HG02870 (cell line): ENCODE measurements around the gene CCDC40.

Source experiments
- ATAC-seq: cut with Tn5 transposase; IDR thresholded peaks from one replicate; pipeline ENCODE4 v1.9.1; 2021; ENCODE audit warnings: mild to moderate bottlenecking, moderate library complexity; ENCODE audit not compliant: unreplicated experiment

The CCDC40 gene

DNA sequence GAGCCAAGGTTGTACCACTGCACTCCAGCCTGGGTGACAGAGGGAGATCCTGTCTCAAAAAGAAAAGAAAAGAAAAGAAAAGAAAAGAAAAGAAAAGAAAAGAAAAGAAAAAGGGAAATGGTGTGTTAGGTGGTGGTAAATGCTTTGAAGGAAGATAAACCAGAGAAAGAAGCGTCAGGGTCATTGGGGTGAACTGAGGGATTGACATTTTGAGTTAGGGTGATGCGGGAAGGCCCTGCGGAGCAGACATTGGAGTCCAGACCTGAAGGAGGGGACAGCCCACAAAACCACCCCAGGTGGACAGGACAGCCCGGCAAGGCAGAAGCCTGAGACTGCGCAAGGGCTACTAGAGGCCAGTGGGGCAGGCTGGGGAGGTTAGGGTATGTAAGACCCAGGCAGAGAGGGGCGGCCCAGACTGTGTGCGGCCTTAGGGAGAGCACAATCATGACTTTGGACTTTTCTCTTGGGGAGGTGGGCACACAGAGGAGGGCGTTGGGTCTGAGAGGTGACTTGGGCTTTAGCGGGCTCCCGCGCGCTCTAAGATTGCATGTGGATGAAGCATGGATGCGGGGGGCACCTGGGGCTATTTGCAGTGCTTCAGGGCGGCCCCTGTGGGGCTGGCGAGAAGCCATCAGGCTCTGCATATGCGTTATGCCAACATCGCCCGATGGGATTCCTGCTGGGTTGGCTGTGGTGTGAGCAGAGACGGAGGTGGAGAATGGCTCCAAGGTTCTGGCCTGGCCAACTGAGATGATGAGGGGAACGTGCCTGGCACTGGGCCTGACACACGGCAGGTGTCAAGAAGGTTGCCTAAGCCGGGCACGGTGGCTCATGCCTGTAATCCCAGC, 61.6 kb downstream of the CCDC40 start:
- no peak for ATAC-seq

DNA sequence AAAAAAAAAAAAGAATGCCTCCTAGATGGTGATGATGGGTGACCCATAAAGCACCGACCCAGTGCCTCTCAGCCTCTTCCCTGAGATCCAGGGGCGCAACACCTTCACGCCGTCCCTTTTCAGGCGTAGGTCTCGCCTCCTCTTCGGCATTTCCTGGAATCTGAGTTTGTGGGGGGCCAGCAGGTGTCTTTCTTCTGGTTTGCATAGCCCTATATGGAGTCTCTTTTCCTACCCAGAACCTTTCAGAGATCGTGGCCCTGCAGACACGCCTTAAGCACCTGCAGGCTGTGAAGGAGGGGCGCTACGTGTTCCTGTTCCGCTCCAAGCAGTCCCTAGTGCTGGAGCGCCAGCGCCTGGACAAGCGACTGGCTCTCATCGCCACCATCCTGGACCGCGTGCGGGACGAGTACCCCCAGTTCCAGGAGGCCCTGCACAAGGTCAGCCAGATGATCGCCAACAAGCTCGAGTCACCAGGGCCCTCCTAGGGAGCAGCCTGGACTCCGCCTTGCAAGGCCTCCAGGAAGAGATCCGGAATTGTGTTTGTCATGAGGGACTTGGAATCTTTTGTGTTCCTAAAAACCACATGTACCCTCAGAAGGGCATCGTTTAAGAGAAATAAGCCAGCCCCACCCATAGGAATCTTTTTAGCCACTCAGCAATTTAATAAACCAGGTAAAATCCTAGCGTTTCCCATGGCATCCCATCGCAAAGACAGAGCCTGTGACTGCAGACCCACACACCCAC, 63.0 kb downstream of the CCDC40 start:
- ATAC-seq: no peak

DNA sequence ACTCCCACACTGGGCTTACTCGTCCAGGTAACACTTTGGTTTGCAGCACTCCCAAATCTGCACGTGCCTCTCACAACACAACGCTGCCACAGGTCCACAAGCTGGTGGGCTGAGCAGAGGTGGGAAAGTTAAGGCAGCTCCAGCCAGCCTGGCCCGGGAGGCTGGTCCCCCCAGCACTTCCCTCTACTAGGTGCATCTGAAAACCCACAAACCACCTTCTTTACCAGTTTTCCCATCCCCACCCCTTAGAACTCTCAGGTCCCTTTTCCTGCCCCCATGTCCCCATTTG, 63.5 kb downstream of the CCDC40 start:
- ATAC-seq: no peak

DNA sequence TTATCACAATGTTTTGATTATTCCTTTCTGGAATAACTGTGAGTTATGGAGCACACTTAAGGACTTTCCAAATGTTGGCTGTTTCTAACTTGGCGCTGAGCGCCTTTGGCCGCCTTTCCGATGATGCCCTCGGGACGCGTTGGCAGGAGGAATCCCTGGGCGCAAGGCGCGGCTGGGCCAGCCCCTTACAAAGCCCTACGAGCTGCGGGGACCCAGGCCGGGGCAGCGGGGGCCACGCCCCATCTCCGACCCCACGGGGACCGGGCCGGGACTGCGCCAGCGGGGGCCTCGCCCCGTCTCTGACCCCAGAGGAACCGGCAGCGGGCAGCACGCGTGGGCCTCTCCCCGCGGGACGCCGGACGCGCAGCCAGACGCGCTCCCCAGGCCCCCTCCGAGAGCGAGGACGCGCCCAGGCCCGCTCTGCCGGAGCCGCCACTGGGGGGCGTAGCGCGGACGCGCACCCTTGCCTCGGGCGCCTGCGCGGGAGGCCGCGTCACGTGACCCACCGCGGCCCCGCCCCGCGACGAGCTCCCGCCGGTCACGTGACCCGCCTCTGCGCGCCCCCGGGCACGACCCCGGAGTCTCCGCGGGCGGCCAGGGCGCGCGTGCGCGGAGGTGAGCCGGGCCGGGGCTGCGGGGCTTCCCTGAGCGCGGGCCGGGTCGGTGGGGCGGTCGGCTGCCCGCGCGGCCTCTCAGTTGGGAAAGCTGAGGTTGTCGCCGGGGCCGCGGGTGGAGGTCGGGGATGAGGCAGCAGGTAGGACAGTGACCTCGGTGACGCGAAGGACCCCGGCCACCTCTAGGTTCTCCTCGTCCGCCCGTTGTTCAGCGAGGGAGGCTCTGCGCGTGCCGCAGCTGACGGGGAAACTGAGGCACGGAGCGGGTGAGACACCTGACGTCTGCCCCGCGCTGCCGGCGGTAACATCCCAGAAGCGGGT, 64.8 kb downstream of the CCDC40 start, which contains the start of gene GAA:
Gene GAA (plus strand): TSS at position 571 of the 935 bp plus-strand sequence. CDS start 3,006 bp downstream, outside the sequence.
- ATAC-seq: peak; percentile 71

DNA sequence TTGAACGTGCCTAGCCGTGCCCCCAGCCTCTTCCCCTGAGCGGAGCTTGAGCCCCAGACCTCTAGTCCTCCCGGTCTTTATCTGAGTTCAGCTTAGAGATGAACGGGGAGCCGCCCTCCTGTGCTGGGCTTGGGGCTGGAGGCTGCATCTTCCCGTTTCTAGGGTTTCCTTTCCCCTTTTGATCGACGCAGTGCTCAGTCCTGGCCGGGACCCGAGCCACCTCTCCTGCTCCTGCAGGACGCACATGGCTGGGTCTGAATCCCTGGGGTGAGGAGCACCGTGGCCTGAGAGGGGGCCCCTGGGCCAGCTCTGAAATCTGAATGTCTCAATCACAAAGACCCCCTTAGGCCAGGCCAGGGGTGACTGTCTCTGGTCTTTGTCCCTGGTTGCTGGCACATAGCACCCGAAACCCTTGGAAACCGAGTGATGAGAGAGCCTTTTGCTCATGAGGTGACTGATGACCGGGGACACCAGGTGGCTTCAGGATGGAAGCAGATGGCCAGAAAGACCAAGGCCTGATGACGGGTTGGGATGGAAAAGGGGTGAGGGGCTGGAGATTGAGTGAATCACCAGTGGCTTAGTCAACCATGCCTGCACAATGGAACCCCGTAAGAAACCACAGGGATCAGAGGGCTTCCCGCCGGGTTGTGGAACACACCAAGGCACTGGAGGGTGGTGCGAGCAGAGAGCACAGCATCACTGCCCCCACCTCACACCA, 65.7 kb downstream of the CCDC40 start:
- no peak for ATAC-seq

DNA sequence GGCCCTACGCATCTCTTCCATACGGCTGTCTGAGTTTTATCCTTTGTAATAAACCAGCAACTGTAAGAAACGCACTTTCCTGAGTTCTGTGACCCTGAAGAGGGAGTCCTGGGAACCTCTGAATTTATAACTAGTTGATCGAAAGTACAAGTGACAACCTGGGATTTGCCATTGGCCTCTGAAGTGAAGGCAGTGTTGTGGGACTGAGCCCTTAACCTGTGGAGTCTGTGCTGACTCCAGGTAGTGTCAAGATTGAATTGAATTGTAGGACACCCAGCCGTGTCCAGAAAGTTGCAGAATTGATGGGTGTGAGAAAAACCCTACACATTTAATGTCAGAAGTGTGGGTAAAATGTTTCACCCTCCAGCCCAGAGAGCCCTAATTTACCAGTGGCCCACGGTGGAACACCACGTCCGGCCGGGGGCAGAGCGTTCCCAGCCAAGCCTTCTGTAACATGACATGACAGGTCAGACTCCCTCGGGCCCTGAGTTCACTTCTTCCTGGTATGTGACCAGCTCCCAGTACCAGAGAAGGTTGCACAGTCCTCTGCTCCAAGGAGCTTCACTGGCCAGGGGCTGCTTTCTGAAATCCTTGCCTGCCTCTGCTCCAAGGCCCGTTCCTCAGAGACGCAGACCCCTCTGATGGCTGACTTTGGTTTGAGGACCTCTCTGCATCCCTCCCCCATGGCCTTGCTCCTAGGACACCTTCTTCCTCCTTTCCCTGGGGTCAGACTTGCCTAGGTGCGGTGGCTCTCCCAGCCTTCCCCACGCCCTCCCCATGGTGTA, 66.4 kb downstream of the CCDC40 start:
- ATAC-seq: no peak

DNA sequence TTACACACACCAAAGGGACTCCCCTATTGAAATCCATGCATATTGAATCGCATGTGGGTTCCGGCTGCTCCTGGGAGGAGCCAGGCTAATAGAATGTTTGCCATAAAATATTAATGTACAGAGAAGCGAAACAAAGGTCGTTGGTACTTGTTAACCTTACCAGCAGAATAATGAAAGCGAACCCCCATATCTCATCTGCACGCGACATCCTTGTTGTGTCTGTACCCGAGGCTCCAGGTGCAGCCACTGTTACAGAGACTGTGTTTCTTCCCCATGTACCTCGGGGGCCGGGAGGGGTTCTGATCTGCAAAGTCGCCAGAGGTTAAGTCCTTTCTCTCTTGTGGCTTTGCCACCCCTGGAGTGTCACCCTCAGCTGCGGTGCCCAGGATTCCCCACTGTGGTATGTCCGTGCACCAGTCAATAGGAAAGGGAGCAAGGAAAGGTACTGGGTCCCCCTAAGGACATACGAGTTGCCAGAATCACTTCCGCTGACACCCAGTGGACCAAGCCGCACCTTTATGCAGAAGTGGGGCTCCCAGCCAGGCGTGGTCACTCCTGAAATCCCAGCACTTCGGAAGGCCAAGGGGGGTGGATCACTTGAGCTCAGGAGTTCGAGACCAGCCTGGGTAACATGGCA, 67.1 kb downstream of the CCDC40 start:
- no peak for ATAC-seq

DNA sequence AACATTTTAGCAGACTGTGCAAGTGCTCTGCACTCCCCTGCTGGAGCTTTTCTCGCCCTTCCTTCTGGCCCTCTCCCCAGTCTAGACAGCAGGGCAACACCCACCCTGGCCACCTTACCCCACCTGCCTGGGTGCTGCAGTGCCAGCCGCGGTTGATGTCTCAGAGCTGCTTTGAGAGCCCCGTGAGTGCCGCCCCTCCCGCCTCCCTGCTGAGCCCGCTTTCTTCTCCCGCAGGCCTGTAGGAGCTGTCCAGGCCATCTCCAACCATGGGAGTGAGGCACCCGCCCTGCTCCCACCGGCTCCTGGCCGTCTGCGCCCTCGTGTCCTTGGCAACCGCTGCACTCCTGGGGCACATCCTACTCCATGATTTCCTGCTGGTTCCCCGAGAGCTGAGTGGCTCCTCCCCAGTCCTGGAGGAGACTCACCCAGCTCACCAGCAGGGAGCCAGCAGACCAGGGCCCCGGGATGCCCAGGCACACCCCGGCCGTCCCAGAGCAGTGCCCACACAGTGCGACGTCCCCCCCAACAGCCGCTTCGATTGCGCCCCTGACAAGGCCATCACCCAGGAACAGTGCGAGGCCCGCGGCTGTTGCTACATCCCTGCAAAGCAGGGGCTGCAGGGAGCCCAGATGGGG, 68.0 kb downstream of the CCDC40 start:
- ATAC-seq: no peak

DNA sequence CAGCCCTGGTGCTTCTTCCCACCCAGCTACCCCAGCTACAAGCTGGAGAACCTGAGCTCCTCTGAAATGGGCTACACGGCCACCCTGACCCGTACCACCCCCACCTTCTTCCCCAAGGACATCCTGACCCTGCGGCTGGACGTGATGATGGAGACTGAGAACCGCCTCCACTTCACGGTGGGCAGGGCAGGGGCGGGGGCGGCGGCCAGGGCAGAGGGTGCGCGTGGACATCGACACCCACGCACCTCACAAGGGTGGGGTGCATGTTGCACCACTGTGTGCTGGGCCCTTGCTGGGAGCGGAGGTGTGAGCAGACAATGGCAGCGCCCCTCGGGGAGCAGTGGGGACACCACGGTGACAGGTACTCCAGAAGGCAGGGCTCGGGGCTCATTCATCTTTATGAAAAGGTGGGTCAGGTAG, 68.5 kb downstream of the CCDC40 start:
- ATAC-seq: no peak

DNA sequence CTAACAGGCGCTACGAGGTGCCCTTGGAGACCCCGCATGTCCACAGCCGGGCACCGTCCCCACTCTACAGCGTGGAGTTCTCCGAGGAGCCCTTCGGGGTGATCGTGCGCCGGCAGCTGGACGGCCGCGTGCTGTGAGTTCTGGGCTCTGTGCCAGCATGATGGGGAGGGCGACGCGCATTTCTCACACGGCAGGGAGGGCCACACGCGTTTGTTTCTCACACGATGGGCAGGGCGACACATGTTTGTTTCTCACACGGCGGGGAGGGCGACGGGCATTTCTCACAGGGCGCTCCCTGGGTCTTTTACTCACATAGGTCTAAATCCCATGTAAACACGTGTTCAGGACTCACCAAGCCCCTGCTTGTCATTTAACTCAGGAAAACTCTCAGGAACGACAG, 69.3 kb downstream of the CCDC40 start:
- ATAC-seq: no peak

DNA sequence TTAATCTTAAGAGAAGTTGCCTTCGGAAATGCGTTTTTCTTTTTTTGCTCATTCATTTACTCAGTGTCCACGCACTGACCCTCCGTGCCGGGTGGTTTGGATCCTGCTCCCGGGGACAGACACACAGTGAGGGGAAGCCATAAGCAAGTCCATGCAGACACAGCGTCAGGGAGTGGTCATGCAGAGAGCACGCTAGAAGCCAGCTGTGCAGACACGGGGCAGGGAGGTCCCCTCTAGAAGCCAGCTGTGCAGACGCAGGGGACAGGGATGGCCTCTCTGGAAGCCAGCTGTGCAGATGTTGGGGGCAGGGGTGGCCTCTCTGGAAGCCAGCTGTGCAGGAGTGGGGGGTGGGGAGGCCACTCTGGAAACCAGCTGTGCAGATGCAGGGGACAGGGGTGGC, 69.7 kb downstream of the CCDC40 start:
- ATAC-seq: no peak

DNA sequence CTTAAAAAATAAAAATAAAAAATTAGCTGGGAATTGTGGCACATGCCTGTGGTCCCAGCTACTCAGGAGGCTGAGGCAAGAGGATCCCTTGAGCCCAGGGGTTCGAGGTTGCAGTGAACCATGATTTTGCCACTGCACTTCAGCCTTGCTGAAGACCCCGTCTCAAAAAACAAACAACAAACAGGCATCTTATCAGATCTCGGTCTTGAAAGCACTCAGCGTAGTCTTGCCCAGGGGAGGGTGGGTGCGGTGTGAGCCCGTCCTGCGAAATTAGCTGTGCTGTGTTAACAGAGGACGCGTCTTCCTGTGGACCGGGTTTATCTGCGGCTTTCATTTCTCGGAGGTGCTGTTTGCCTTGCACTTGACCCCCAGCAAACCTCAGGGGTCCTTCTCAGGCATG, 70.3 kb downstream of the CCDC40 start:
- no peak for ATAC-seq

DNA sequence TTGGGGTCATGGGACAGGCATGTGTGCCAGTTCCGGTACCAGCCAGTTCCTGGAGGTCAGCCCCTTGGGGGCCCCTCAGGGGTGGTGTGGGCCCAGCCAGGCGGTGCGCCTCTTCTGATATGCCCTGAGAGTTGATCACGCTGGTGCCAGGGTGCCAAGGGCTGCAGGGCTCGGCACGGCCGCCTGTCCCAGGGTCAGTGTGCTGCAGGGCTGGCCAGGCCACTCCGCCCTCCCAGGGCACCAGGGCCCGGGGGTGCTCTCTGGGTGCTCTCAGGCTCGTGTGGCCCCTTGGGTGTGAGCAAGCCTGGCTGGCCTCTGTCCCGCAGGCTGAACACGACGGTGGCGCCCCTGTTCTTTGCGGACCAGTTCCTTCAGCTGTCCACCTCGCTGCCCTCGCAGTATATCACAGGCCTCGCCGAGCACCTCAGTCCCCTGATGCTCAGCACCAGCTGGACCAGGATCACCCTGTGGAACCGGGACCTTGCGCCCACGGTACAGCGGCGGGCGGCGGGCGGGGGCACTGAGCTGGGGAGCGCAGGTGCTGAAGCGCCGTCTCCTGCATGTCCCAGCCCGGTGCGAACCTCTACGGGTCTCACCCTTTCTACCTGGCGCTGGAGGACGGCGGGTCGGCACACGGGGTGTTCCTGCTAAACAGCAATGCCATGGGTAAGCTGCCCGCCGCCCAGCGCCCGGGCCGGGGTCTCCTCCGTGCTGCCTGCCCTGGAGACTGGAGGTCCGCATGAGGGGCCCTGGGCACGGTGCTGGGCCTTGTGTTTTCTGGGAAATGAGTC, 71.0 kb downstream of the CCDC40 start:
- no peak for ATAC-seq

DNA sequence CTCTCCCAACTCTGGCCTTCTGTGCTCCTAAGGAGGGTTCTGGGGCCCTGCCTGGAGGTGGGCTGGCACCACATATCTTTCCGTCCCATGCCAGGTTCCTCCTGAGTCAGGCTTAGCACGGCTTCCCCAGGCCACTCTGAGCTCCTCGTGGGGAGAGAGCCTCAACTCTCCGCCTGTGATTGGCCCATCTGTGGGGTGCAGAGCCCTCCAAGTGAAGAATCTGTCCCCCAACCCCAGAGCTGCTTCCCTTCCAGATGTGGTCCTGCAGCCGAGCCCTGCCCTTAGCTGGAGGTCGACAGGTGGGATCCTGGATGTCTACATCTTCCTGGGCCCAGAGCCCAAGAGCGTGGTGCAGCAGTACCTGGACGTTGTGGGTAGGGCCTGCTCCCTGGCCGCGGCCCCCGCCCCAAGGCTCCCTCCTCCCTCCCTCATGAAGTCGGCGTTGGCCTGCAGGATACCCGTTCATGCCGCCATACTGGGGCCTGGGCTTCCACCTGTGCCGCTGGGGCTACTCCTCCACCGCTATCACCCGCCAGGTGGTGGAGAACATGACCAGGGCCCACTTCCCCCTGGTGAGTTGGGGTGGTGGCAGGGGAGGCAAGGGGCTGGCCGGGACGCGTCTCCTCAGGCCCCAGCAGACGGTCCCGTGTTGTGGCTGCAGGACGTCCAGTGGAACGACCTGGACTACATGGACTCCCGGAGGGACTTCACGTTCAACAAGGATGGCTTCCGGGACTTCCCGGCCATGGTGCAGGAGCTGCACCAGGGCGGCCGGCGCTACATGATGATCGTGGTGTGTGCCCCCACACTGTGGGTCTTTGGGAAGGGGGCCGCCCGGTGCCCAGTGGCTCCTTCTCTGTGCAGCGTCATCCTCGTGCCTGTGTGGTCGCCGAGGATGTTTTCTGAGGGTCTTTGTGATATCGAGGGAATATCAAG, 71.9 kb downstream of the CCDC40 start:
- ATAC-seq: no peak

DNA sequence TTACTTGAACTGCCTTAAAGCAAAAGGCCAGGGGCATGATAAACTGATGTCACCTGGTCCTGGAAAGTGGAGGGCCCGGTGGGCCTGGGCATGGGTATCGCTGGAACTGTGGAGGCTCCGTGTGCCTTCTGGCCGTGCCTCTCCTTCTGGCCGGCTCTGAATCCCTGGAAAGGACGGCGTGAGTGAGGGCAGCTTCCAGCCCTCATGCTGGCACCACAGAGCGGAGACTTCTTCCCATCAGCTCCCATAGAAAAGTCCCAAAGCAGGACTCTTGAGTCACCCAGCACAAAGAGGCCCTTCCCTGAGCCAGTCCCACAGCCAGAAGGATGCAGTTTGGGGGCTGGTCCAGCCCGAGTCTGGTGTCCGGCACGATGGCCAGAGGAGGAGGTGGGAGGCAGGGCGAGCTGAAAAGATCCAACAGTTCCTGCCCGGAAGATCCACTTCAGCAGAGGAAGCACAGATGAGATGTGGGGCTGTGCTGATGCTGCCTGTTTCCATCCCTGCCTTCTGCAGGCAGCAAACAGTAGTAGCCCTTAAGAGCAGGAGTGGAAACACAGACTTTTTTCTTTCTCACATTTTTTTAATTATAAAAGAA, 72.7 kb downstream of the CCDC40 start:
- ATAC-seq: no peak

DNA sequence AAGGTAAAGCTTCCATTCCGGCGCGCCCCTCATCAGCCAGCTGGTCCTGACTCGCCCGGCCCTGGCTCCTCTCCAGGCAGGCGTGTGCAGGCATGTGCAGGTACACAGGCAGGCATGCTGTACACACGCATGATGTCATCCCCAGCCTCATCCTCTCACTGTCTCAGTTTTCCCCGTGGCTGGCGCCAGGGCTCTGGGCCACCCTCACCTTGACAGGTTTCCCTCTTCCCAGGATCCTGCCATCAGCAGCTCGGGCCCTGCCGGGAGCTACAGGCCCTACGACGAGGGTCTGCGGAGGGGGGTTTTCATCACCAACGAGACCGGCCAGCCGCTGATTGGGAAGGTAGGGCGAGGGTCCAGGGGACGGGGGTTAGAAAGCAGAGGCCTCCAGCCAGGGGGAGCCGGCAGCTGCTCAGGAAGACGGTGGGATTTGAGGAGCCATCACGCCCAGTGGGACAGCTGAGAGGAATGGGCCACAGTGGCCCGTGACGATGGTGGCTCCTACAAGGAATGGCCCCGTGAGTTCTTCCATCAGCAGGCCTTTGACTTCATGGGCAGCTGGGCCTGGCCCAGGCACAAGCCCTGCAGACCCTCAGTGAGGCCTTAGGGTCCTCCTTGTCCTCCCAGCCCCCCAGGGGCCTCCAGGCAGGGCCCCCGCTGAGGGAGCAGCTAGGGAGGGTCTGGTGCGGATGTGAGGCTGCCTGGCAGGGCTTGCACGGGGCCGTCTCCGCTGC, 73.4 kb downstream of the CCDC40 start:
- ATAC-seq: no peak
